Breast epithelium (tissue), 4 donors: ENCODE measurements around the gene PROZ. TPM values are rescaled to one million over a fixed set of nuclear protein-coding genes. Genes with fewer than 3 reads are reported as not detected.

Experiments used
- DNase-seq, 2 donors: peaks; one replicate each; pipeline ENCODE4 v3.0.0-alpha.2; 2019; ENCODE audit warnings: low spot score in 2 of 2
- H3K27ac ChIP-seq, 2 donors: fragments of 200-600 bp; sonication (generic) in 1 of 2; one replicate each; pipeline ENCODE4 v1.5.1; 2016 to 2019; ENCODE audit warnings: mild to moderate bottlenecking in 1 of 2
- H3K27me3 ChIP-seq, 2 donors: fragments of 200-600 bp; sonication (generic) in 1 of 2; one replicate each; pipeline versions ENCODE4 v1.5.1 to v1.6.0; 2017 to 2019; ENCODE audit warnings: control low read depth in 1 of 2, mild to moderate bottlenecking in 1 of 2
- H3K36me3 ChIP-seq: fragments of 200-600 bp; one replicate; pipeline ENCODE4 v1.5.1; 2019
- H3K4me1 ChIP-seq, 2 donors: fragments of 200-600 bp; sonication (generic); one replicate each; pipeline ENCODE4 v1.5.1; 2016 to 2019; ENCODE audit warnings: control low read depth in 1 of 2
- H3K4me3 ChIP-seq, 3 donors: fragments of 200-600 bp; sonication (generic); 1 replicate in 2 of 3; 2 replicates in 1 of 3; pipeline ENCODE4 v1.5.1; 2016 to 2019; ENCODE audit warnings: mild to moderate bottlenecking in 3 of 3, moderate library complexity in 2 of 3
- H3K9me3 ChIP-seq, 2 donors: fragments of 200-600 bp; sonication (generic) in 1 of 2; one replicate each; pipeline ENCODE4 v1.5.1; 2016 to 2019; ENCODE audit warnings: control low read depth in 1 of 2
- CTCF ChIP-seq, 3 donors: fragments of 450-650 bp; IDR thresholded peaks; one replicate each; pipeline ENCODE4 v1.5.1; 2016 to 2017; ENCODE audit warnings: antibody characterized with exemption in 3 of 3, mild to moderate bottlenecking in 3 of 3, moderate library complexity in 3 of 3
- POLR2A ChIP-seq: fragments of 450-650 bp; IDR thresholded peaks from one replicate; pipeline ENCODE4 v1.6.1; 2016; ENCODE audit warnings: antibody characterized with exemption, mild to moderate bottlenecking, moderate library complexity
- POLR2AphosphoS5 ChIP-seq, 3 donors: sonication (generic); formaldehyde crosslinking; IDR thresholded peaks; one replicate each; pipeline ENCODE4 v1.6.1; 2017; ENCODE audit warnings: antibody characterized with exemption in 3 of 3
- intact Hi-C: fragments of 100-400 bp; cut with DNase I; formaldehyde crosslinking; loops from one replicate; pipeline ENCODE4 v1.15.1; 2023; ENCODE audit warnings: low total_unique reads
- total RNA-seq, 3 donors: library from RNA; depleted of rRNA; stranded (reverse); fragments of >200 nt; gene quantifications; one replicate each; pipeline ENCODE4 v1.1.0, GENCODE V29; 2016

The PROZ gene
- total RNA-seq, 3 donors from 2014 or later: not detected

GRCh38 chr13:113152691-113152983 is 5.8 kb upstream of the PROZ start:
- TF ChIP-seq CTCF (IDR thresholded peaks at IDR 0.05) (no peak), POLR2AphosphoS5 (IDR thresholded peaks at IDR 0.05) (no peak), POLR2A (no peak)
- H3K36me3 ChIP-seq: no peaks in the 10 kb centered on the region
- H3K9me3 ChIP-seq: no peaks in the 10 kb centered on the region
- H3K27me3 ChIP-seq: no peaks in the 10 kb centered on the region
- H3K4me1 ChIP-seq: peaks cover 0 to 5% of the 10 kb centered on the region in 2 donors
- peak overlapping the region; percentile 34 to 81 (median 56) for H3K4me3 ChIP-seq
- no peak for DNase-seq
- intact Hi-C loops: no loop called here
- peak overlapping the region in 1 of 2 donors; percentile 74 for H3K27ac ChIP-seq

- TF ChIP-seq POLR2A: no peak
- TF ChIP-seq CTCF (IDR thresholded peaks at IDR 0.05): no peak
- TF ChIP-seq POLR2AphosphoS5 (IDR thresholded peaks at IDR 0.05): no peak
Measured at GRCh38 chr13:113152984-113153809, 5.3 kb upstream of the PROZ start.

GRCh38 chr13:113153810-113154748 is 4.4 kb upstream of the PROZ start:
- H3K27ac ChIP-seq: peak overlapping the region; percentile 74 to 87
- peaks cover 0 to 5% of the 10 kb centered on the region in 2 donors for H3K4me1 ChIP-seq
- no peaks in the 10 kb centered on the region for H3K27me3 ChIP-seq
- no peaks in the 10 kb centered on the region for H3K9me3 ChIP-seq
- TF ChIP-seq POLR2A (peak; percentile 27), CTCF (IDR thresholded peaks at IDR 0.05) (no peak), POLR2AphosphoS5 (IDR thresholded peaks at IDR 0.05) (peak; percentile 68 to 89 (median 71))
- intact Hi-C loops: no loop called here
- DNase-seq: peak; percentile 73 to 84
- peak overlapping the region; percentile 34 to 81 (median 56) for H3K4me3 ChIP-seq
- H3K36me3 ChIP-seq: no peaks in the 10 kb centered on the region

More at GRCh38 chr13:113152984-113153809, 5.3 kb upstream of the PROZ start:
- Histone ChIP-seq H3K9me3 (no peaks in the 10 kb centered on the region), H3K36me3 (no peaks in the 10 kb centered on the region), H3K27ac (peak overlapping the region; percentile 74 to 87), H3K27me3 (no peaks in the 10 kb centered on the region), H3K4me3 (peak overlapping the region; percentile 34 to 81 (median 56)), H3K4me1 (peaks cover 0 to 5% of the 10 kb centered on the region in 2 donors)
- peak in 1 of 2 donors; percentile 51 for DNase-seq
- intact Hi-C loops: no loop called here

GRCh38 chr13:113155201-113155600 is 3.2 kb upstream of the PROZ start:
- no peak for DNase-seq
- Histone ChIP-seq H3K9me3 (no peaks in the 10 kb centered on the region), H3K36me3 (no peaks in the 10 kb centered on the region), H3K4me1 (peaks cover 0 to 5% of the 10 kb centered on the region in 2 donors), H3K27me3 (no peaks in the 10 kb centered on the region), H3K27ac (no peak overlapping the region), H3K4me3 (no peak overlapping the region)
- intact Hi-C loops: no loop called here
- TF ChIP-seq POLR2AphosphoS5 (IDR thresholded peaks at IDR 0.05) (no peak), POLR2A (no peak), CTCF (IDR thresholded peaks at IDR 0.05) (no peak)
